Stimulated activated CD8-positive, alpha-beta memory T cell treated with anti-CD3 and anti-CD28 coated beads, Interleukin-7, amount 100 ng/mL, for 48 hours (primary cell): Measurements from ENCODE around the gene CBL.

Source experiments
- DNase-seq, 2 donors: peaks; one replicate each; pipeline ENCODE4 v3.0.0-alpha.2; 2020; ENCODE audit warnings: low read depth in 1 of 2; ENCODE audit errors: extremely low read depth in 1 of 2

Gene CBL

DNA sequence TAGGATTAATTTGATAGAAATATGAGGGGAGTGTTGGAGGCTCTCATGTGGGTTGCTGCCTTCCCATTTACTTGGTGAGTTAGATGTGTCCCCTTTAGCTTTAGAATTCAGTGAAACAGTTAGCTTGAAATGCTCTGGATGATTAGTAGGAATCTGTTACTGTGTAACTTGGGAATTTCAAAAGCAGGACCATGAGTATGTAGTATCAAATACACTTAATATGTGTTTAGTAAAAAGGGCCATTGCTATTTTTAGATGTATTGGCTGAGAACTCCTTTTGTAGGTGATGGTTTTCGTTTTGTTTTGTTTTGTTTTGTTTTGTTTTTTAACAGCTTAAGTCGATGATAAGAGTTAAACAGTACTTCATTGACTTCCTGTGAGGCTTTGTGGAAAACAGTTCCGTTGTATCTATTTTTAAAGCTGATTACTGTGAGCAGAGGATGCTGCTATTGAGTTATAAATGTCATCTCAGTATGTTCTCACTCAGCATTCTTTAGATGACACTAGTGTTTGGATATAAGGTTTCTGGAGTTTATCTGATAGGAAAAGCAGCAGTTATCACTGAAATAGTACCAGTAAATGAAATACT, 57.3 kb downstream of the CBL start:
- no peak for DNase-seq

GRCh38 chr11:119266063-119266462, 59.9 kb downstream of the CBL start:
- DNase-seq, result no peak

GRCh38 chr11:119266517-119267255, 60.5 kb downstream of the CBL start:
- no peak for DNase-seq

DNA sequence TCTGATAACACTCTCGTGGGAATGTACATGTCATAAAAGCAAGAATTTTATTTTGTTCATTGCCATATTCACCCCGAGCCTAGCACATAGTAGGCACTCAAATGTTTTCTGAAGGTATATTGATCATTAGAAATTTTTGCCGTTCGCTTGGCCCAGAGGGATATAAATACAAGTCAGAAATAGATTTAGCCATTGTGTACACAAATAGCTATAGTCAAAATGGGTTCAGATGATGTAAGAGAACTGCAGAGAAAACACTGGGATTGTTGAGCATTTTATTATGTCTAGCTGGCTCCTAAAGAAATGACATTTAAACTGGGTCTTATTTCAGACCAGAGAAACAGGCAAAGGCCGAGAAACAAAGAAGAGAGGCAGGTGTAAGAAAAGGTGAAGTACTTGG, 61.5 kb downstream of the CBL start:
- no peak for DNase-seq

- no peak for DNase-seq
Observed at GRCh38 chr11:119273721-119274120, 67.6 kb downstream of the CBL start.

DNA sequence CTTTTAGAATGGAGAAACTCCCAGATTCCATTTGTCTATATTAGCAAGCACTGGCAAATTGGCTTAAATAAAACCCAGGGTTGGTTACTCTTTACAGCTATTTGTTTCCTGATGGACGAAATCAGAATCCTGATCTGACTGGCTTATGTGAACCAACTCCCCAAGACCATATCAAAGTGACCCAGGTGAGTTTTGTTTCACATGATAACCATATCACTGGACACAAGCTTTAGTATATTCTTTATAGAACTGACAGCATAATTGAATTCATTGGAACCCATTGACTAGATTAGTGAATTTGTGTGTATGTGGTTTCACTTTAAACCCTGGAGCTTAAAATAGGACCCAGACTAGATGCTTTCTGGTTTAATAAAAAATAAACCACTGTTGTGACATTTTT, 71.5 kb downstream of the CBL start:
- no peak for DNase-seq

DNA sequence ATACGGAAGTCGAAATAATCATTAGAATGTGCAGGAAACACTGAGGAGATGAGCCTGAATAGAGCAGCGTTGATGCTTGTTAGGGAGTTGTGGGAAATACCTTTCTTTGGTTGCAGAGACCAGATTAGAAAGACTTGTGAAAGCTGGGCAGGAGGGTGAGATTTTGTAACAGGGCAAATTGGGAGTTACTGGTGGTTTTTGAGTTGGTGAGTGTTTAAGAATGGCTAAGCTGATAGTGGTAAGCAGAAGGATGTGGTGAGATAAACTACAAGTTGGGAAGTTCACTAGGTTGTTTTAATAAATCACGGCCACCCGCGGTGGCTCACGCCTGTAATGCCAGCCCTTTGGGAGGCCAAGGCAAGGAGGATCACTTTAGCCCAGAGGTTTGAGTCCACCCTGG, 76.4 kb downstream of the CBL start:
- DNase-seq, result no peak

DNA sequence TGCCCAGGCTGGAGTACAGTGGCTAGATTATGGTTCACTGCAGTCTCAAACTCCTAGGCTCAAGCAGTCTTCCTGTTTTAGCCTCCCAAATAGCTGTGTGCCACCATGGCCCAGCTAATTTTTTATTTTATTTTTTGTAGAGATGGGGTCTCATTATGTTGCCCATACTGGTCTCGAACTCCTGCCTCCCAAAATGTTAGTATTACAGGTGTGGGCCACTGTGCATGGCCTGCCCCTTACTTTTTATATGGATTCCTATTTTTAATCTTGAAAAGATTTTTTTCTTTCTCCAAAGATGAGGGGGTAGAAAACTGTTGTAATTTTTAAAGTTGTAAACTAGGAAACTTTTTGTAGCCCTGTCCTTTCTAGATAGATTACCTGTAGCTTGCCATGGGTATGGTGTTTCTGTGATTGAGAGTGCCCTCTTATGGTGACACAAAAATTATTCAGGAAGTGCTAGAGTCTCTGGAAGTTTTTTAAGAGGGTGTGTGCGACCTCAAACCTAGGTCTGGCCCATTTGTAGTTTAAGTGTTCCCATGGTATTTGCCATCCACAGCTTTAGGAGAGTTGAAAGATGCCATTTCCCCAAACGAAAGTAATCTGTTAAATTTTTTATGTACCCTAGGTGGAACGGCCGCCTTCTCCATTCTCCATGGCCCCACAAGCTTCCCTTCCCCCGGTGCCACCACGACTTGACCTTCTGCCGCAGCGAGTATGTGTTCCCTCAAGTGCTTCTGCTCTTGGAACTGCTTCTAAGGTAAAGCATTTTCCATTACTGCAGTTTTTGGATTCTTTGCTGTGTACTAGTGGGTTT, 78.4 kb downstream of the CBL start:
- no peak for DNase-seq

GRCh38 chr11:119285431-119285830, 79.3 kb downstream of the CBL start:
- DNase-seq, result no peak

DNA sequence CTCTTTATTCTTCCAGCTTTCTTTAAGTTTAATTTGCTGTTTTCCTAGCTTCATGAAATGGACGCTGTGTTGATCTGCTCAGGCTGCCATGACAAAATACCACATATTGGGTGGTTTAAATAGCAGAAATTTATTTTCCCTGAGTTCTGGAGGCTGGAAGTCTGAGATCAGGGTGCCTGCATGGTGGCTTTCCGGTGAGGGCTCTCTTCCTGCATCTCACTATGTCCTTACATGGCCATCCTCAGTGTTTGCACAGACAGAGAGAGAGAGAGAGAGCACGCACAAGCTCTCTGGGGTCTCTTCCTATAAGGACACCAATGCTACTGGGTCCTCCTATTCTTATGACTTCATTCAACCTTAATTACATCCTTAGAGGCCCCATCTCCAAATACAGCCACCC, 82.1 kb downstream of the CBL start:
- DNase-seq, result no peak

DNA sequence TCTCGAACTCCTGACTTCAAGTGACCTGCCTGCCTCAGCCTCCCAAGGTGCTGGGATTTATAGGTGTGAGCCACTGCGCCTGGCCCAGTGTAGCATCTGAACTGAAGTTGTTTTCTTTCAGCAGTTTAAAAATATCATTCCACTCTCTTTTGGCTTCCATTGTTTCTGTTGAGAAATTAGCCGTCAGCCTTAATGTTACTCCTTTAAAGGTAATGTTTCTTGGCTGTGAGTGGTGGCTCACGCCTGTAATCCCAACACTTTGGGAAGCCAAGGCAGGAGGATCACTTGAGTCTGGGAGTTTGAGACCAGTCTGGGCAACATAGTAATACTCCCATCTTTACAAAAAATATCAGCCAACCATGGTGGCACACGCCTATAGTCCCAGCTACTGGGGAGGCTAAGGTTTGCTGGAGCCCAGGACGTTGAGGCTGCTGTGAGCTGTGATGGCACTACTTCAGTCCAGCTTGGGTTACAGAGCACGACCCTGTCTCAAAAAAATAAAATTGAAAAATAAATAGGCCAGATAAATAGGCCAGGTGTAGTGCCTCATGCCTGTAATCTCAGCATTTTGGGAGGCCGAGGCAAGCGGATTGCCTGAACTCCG, 84.9 kb downstream of the CBL start:
- DNase-seq, result no peak

GRCh38 chr11:119293461-119293860, 87.3 kb downstream of the CBL start:
- no peak for DNase-seq

DNA sequence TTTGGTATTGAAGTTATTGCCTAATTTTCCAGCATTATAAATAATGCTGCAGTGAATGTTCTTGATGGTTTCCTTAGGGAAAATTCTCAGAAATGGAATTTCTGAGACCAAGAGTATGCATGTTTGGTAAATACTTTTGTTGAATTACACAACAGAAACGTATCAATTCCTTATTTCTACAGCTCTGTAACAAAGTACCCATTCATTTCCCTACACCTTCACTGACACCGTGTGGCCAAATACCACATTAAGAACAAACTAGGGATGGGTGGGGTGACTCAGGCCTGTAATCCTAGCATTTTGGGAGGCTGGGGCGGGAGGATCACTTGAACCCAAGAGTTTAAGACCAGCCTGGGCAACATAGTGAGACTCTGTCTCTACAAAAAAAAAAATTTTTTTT, 89.0 kb downstream of the CBL start:
- no peak for DNase-seq

GRCh38 chr11:119297938-119298337, 91.8 kb downstream of the CBL start:
- DNase-seq, result no peak

- no peak for DNase-seq
Observed at GRCh38 chr11:119298726-119299125, 92.6 kb downstream of the CBL start.

DNA sequence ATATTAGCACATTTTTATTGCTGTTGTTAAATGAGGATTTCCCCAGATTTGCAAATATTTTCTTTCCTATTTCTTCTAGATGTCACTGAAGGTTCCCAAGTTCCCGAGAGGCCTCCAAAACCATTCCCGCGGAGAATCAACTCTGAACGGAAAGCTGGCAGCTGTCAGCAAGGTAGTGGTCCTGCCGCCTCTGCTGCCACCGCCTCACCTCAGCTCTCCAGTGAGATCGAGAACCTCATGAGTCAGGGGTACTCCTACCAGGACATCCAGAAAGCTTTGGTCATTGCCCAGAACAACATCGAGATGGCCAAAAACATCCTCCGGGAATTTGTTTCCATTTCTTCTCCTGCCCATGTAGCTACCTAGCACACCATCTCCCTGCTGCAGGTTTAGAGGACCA, 93.3 kb downstream of the CBL start:
- DNase-seq, result no peak

DNA sequence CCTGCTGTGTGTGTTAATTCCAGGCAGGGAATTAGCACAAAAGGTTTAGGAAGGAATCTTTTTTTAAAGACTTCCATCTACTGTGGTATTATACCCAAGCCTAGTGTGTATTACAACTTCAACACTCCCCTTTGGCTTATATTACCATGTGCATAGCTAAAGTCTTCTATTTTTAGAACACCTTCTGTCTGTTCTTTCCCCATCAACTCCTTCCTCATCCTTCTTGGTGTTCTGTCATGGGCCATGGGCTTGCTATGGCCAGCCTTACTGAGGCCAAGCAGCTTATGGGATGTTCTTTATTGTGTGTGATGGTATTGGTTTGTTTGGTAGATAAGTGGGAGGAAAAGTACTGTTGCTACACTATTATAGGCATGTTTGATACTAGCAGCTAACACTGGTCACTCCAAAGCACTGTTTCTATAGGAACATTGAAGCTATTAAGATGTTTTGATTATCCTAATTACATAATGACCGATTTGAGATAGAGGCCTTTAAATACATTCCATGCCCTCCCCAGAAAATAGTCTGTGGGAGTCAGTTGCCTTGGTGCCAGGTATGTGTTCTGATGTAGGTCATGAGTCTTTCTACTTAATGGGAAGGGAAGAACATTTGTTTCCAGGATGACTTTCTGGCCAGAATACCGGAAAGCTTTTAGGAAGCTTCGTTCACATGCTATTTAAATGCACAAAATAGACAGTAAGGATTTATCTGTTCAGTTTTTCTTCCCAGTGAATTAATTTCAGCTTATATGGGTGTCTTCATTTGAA, 94.2 kb downstream of the CBL start:
- DNase-seq, result no peak

DNA sequence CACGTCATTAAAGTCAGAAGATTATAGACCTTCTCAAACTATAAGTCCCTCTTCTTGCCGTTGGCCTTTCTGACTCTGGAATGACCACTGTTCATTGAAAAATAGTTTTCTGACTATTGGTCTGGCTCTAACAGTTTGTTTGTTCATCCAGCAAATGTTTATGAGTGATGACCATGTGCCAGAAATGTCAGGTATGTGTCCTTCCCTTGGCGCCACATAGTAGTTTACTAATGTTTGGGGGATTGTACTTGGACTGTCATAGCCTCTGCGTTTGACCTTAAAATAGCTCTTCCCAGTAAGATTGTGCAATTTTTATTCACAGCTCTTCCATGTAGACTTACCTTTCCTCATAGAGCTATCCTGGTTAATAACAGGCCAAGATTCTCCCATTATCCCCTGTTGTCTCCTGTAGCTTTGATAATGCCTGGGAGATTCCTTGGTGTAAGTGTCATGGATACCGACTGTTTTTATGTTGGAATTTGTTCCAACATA, 97.1 kb downstream of the CBL start:
- DNase-seq, result no peak

DNA sequence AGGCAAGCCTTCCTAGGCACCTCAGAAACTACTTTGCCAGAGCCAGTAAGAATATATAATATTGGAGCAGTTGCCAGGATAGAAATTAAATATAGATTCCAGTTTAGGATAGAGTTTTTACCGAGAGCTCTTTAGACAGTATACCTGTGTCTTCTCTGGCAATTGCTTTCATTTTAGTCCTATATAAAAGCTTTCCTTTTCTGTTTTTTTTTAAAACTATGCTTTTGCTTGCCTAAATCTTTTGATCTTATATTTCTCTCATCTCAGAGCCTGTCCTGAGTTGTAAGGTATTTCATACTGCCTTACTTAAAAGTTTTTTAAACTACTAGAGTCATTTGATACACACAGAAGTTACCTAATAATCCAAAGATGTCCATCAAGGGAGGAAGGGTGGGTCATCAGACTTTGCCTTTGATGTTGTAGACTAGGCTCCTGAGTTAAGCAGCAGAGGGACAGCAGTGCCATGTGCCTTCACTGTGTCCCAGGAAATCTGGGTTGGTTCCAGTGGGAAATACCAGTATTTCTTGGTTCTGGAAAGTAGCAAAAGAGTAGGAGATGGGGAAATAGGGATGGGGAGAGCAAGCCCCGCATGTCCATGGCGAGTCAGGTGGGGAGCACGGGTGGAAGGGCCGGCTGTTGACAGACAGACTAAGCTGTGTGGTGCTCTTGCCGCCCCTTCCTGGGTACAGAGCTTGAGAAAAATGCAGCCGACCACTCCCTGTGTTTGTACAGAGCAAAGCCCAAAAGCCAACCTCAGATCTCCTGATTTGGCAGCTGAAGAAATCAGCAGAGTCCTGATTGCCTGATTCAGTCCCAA, 99.6 kb downstream of the CBL start:
- DNase-seq, result no peak

DNA sequence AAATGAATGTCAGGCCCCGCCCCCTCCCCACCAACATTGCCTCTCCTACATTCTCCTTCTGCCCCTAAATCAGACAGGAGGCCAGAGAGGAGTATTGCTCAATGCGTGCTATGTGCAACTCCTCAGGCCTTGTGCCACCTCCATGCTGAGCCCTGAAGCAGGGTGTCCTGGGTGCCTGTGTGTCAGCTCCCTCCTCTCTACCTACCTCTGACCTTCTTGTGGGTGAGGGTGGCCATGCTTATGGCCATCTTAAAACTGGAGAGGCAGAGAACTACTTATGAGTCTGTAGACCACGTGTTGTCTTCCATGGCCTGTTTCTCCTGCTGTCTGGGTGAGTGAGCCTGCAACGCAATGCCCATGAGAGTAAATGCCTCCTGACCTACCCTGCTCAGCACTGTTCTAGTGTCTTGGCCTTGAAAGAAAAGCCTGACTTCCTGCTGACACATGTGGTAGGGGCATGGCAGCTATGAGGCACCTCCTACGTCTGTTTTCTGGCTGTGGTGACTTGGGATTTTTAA, 100.3 kb downstream of the CBL start:
- no peak for DNase-seq
